Smooth muscle cell of the pulmonary artery (primary cell): Measurements from ENCODE around the gene THAP11. TPM values are rescaled to one million over a fixed set of nuclear protein-coding genes. Genes with fewer than 3 reads are reported as not detected.

Source experiments
- total RNA-seq: library from RNA; depleted of rRNA; stranded (reverse); fragments of >200 nt; gene quantifications from 2 replicates; pipeline ENCODE4 v1.2.3, GENCODE V29; 2014

The THAP11 gene
- 41.7 and 43.2 TPM in 2 replicates for total RNA-seq

DNA sequence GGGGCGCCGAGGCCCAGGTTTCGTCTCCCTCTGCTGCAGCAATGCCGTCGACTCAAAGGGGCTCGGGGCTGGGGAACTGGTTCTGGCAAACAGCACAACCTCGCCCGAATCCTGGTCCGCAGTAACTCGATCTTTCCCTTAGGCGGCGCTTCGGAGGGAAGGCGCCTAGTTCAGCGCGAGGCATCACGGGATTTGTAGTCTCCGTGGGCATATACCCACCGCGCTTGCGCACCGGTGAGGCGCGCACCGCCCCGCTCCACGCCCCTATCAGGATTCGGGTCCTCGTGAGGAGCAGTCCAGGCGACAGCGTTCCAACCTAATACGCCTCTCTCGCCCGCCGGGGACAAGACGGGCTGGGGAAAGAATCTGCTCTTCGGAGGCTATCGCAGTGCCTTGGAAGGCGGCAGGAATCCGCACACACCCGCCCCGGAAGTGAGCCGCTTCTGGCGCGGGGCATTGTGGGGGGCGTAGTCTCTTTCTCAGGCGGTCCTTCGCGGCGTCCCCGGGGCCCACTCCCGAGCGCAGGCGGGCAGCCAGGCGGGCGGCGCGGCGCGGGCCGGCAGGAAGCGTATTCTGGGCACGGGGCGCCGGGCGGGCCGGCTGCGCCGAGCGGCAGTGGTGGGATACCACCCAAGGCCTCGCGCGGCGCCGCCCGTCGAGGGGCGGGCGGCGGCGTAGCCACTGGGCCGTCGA lies at the start of gene THAP11:
Gene THAP11, plus strand, starts transcription at position 505 of the 693 bp plus-strand sequence. CDS start 235 bp downstream, outside the sequence.

DNA sequence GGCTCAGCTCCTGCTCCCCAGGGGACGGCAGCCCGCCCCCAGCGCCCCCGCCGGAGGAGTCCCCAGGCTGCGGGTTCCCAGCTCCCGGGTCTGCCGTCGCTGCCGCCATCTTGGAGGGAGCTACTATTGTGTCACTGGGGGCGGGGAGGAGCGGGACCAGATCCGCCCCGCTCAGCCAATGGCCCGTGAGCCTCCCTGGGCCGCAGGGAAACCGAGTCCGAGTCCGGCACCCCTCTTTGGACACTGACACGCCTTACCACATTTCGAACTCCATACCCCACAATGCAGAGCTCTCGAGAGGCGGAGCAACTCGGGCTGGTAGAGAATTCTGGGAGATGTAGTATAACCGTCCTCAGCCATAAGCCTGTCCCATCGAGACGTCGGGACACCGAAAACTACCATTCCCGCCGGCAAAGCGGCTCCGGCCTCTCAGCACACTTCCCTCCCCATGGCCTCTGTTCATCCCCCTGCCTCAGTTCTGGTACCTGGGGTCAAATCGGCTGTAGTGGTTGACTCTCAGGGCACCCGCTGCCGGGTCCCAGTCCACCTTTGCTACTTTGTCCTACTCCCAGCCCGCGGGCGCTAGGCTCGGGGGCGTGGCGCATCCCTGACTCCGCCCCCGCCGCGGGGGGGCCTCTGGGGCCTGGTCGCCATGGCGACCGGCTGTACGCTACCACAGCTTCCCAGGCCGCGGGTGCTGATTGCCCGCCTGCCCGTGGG lies 35.5 kb upstream of the THAP11 start, which contains the start of the genes RANBP10 and TSNAXIP1:
Gene RANBP10, minus strand, starts transcription at position 133 of the 720 bp plus-strand sequence. Its CDS starts 24 bp downstream, at position 109.
Gene TSNAXIP1, plus strand, starts transcription at position 462 of the 720 bp plus-strand sequence. CDS start 261 bp downstream, outside the sequence.

DNA sequence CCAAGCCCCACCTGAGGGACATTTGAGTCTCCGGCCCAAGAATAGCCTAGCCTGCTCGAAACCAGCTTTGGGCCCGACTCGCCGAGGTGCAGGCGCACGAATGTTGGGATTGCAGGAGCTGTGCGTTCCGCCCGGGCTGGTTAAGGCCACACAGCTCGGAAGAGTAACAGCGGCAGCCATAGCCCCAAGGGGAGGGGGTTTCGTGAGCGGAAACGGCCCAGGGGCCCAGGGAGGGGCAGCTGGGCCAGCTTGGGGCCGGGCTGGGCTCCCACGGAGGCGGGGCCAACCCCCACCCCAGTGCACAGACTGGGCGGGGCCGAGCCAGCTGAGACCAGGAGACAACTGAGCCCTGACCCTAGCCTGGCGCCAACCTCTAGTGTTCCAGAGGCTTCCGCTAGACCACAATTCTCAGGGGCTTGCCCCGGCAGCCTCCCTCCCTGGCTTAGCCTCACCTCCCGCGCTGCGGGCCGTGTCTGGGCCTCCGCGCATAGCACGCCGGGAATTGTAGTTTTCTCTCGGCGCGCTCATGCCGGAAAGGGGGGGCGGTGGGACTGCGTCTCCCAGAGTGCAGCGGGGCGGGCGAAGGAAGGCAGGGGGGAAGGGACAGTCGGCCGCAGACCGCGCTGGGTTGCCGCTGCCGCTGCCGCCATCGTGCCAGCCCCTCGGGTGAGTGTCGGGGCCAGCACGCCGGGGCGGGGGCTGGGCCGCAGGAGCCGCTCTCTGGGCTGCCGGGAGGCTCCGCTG lies 4.4 kb downstream of the THAP11 start, which contains the start of gene NUTF2:
Gene NUTF2, plus strand, starts transcription at position 614 of the 744 bp plus-strand sequence. CDS start 18,198 bp downstream, outside the sequence.

GRCh38 chr16:67847064-67847861 lies 5.1 kb downstream of the THAP11 start, which contains the start of gene CENPT:
Gene CENPT (minus strand): TSS chr16:67847693. CDS start chr16:67833859, 13,834 bp downstream.

GRCh38 chr16:67872631-67873434 lies 30.7 kb downstream of the THAP11 start, which contains the start of gene EDC4:
Gene EDC4 (plus strand): TSS chr16:67873052. CDS start chr16:67873262, 210 bp downstream.

DNA sequence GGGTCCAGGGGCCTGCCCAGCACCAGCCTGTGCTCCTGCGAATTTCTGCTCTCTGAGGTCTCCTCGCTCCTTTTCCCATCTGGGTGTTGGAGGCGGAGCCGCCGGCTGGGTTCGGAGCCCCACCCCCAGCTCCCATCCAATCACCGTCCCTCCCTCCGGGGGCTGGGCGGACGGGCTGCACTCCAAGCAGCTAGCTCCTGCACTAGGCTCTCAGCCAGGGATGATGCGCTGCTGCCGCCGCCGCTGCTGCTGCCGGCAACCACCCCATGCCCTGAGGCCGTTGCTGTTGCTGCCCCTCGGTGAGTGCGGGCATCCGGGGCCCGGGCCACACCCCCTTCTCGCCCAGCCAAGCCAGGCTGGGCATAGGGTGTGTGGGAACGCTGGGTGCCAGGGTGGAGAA lies 42.6 kb downstream of the THAP11 start, which contains the start of gene NRN1L:
Gene NRN1L, plus strand, starts transcription at position 202 of the 400 bp plus-strand sequence. Its CDS starts 19 bp downstream, at position 221.

DNA sequence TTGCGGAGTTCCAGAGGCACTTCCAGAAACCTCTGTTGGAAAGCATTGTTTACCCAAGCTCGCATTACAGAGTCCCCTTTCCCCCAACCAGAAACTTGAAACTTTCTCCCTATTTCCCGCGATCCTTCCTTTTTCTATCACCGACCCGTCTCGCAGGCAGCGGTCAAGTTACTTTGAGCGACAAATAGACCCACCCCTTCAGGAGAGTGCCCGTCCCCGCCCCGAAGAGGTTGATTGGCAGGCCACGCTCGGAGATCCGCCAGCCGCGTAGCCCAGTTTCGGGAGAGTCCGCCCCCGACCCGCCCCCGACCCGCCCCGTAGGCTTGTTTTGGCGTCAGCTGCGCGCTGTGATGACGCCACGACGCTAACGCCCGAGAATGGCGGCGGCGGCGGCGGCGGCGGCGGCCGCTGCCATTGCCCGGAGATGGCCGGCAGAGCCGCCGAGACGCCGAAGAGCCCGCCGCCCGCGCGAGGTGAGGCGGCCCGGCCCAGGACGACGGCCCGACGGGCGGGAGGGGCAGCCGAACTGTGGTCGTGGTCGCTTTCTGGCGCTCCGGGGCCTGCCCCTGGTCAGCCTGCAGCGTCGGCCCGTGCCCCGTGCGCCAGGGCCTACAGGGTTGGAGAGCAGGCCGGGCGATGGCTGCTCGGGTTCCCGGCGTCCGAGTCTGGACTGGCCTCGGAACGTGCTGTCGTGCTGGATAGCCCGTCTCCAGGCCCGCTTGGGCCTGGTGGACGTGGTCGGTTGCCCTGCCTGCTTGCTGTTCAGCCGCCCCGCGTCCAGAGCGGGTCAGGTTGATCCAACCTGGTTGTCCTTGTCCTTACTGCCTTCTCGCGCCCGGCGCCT lies 51.0 kb downstream of the THAP11 start, which contains the start of gene PSKH1:
Gene PSKH1, plus strand, starts transcription at position 356 of the 844 bp plus-strand sequence. CDS start 15,496 bp downstream, outside the sequence.

Other genes with a start within 250 kb of the THAP11 start
- 0.52 and 0.83 TPM in 2 replicates for gene CARMIL2, start 197.2 kb upstream of the THAP11 start, total RNA-seq
- gene ACD, start 182.1 kb upstream of the THAP11 start, total RNA-seq: 11.0 and 13.1 TPM in 2 replicates
- 2.2 and 3.0 TPM in 2 replicates for gene PARD6A, start 181.4 kb upstream of the THAP11 start, total RNA-seq
- 14.1 and 18.5 TPM in 2 replicates for gene ENKD1, start 175.6 kb upstream of the THAP11 start, total RNA-seq
- 2.7 and 3.3 TPM in 2 replicates for gene C16orf86, start 175.5 kb upstream of the THAP11 start, total RNA-seq
- 14.9 and 19.5 TPM in 2 replicates for gene GFOD2, start 123.0 kb upstream of the THAP11 start, total RNA-seq
- 7.8 and 7.9 TPM in 2 replicates for gene RANBP10, start 35.8 kb upstream of the THAP11 start, total RNA-seq
- gene TSNAXIP1, start 35.4 kb upstream of the THAP11 start, total RNA-seq: 0.78 and 1.0 TPM in 2 replicates
- 119 and 132 TPM in 2 replicates for gene NUTF2, start 4.6 kb downstream of the THAP11 start, total RNA-seq
- gene CENPT, start 5.4 kb downstream of the THAP11 start, total RNA-seq: 23.2 and 28.0 TPM in 2 replicates
- gene EDC4, start 30.7 kb downstream of the THAP11 start, total RNA-seq: 61.3 and 82.1 TPM in 2 replicates
- gene NRN1L, start 42.6 kb downstream of the THAP11 start, total RNA-seq: not detected in 2 replicates
- gene PSKH1, start 50.9 kb downstream of the THAP11 start, total RNA-seq: 29.5 and 36.0 TPM in 2 replicates
- gene CTRL, start 89.5 kb downstream of the THAP11 start, total RNA-seq: 0.30 and 0.85 TPM in 2 replicates
- 31.5 and 33.7 TPM in 2 replicates for gene PSMB10, start 94.5 kb downstream of the THAP11 start, total RNA-seq
- 11.8 and 12.6 TPM in 2 replicates for gene LCAT, start 101.8 kb downstream of the THAP11 start, total RNA-seq
- 152 and 170 TPM in 2 replicates for gene SLC12A4, start 126.3 kb downstream of the THAP11 start, total RNA-seq
- not detected in 2 replicates for gene DPEP3, start 138.2 kb downstream of the THAP11 start, total RNA-seq
- gene DPEP2, start 157.2 kb downstream of the THAP11 start, total RNA-seq: not detected in 2 replicates
- gene DPEP2NB, start 173.6 kb downstream of the THAP11 start, total RNA-seq: not detected in 2 replicates
- 7.0 and 8.9 TPM in 2 replicates for gene DDX28, start 180.9 kb downstream of the THAP11 start, total RNA-seq
- 15.8 and 18.9 TPM in 2 replicates for gene DUS2, start 181.0 kb downstream of the THAP11 start, total RNA-seq
- 17.7 and 18.5 TPM in 2 replicates for gene NFATC3, start 243.1 kb downstream of the THAP11 start, total RNA-seq